DMS79 treated with DMSO at 0.1 percent for 48 hours (cell line): Measurements from ENCODE around the gene MEX3C.

Experiments
- DNase-seq: peaks from one replicate; lab custom pipeline; 2025; lab: John Stamatoyannopoulos, UW

MEX3C gene

GRCh38 chr18:51191128-51191717 lies 6.3 kb downstream of the MEX3C start:
- no peak for DNase-seq

DNA sequence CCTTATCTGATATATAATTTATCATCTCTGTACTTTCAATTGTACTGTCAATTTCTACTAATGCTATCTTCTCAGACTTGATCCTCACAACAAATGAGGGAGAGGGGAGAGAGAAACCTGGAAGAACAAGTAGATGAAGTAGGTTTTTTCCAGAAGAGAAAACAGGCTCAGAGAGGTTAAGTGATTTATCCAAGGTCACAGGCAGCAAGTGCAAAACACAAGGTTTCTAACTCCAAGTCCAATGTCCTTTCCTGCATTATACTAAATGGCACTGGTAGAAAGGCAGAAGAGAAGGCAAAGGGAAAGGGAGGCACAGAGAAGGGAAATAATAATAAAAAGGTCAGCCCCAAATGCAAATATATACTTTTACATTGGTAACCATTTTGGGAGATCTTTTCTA lies 7.5 kb downstream of the MEX3C start:
- no peak for DNase-seq

GRCh38 chr18:51188024-51188701 lies 9.3 kb downstream of the MEX3C start:
- no peak for DNase-seq

DNA sequence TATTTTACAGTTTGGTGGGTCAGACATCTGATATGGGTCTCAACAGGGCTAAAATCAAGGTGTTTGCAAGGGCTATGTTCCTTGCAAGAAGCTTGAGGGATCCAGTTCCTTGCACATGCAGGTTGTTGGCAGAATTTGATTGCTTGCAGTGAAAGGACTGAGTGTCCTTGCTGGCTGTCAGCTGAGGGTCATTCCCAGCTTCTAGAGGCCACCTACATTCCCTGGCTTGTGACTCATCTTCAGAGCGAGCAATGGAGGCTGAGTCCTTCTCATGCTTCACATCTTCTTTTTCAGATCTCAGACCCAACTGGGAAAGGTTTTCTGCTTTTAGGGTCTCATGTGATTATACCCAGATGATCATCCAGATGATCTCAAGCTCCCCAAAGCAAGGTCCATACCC lies 12.4 kb downstream of the MEX3C start:
- DNase-seq, result no peak

DNA sequence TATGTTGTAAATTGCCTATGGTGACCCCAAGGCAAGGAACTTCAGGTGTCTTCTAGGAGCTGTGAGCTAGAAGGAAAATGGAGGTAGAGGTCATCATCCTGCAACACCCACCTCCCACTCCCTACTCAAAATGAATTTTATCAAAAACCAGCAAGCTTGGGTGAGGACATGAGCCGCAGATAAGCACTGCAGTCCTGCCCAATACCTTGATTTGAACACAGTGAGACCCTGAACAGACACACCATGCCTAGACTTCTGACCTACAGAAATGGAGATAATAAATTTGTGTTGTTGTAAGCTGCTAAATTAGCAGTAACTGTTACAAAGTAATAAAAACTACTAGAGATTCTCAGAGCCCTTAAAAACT lies 13.4 kb downstream of the MEX3C start:
- DNase-seq, result no peak

DNA sequence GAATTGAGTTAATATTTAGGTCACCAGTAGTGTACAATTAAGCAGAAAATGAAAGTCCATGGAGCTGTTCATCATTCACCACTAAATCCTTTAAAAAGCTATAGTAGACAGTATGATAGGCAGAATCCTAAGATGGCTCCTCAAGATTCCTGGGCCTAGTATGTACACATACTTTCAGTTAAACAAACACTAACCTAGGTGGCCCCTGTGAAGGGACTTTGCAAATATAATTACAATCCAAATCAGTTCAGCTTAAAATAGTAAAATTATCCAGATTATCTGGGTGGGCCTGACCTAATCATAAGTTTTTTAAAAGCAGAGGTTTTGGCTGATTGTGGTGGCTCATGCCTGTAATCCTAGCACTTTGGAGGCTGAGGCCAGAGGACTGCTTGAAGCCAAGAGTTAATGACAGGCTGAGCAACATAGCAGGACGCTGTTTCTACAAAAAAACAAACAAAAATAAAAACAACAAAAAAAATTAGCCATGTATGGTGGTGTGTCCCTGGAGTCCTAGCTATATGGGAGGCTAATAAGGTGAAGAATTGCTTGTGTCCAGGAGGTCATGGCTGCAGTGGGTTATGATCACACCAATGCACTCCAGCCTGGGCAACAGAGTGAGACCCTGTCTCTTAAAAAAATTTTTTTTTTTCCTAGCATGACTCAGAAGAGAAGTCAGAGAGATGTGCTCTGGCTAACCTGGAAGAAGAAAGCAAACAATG lies 13.9 kb downstream of the MEX3C start:
- DNase-seq, result no peak

DNA sequence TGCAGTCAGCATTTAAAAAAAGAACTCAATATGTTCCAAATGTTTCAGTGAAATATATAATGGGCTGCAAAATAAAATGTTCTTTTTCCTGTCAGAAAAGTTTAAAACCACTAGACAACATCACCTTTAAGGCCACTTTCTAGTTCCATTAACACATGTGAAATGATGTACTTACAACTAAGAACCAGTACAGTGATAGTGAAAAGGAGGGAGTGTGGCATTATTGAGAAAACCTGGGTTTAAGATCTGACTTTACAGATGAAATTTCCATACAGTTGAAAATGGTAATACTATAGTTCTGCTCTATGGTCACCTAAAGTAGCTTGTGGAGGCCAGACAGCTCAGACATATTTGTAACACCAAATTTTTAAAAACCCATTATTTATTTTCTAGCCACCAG lies 14.7 kb downstream of the MEX3C start:
- no peak for DNase-seq

DNA sequence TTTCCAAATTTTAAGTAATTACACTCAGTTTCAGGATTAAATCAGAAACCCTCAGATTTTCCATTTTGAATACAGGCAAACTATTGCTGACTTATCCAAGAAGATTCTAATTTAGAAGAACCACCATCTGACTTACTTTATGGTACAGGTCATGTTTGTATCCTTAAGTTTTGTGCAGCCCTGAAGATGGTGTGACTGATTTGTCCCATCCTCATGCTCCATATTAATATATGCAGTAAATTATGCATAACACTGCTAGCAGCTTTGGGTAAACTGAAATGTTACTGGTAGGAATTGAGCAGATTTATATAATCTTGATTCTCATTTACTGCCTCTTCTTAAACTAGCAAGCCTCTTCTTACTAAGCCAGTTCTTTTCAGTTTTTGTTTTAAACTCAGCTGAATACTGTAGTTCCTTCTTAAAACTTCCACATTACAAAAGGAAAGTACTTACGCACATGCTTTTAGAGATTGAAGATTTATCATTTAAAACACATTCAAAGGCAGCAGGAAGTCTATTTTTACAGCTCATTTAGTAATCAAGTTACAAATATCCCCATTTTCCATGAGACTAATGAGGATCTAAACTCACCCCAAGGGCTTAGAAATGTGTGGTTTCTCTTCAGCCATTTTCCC lies 25.7 kb downstream of the MEX3C start:
- DNase-seq, result no peak

GRCh38 chr18:51171223-51171622 lies 26.3 kb downstream of the MEX3C start:
- DNase-seq, result no peak

DNA sequence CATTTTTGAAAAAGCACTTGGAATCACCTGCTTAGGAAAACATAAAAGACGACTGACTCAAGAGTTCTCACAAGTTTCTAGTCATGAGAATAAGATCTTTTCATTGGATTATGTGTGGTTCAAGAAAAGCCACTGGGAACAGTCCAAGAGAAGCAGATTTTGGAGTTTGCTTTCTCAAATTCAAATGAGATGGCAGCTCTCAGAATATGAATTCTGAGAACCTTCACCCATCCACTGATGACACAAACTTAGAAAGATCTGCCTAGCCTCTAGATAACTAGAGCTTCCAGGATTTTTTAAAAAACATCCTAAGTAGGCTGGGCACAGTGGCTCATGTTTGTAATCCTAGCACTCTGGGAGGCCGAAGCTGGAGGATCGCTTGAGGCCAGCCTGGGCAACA lies 26.8 kb downstream of the MEX3C start:
- DNase-seq, result no peak

DNA sequence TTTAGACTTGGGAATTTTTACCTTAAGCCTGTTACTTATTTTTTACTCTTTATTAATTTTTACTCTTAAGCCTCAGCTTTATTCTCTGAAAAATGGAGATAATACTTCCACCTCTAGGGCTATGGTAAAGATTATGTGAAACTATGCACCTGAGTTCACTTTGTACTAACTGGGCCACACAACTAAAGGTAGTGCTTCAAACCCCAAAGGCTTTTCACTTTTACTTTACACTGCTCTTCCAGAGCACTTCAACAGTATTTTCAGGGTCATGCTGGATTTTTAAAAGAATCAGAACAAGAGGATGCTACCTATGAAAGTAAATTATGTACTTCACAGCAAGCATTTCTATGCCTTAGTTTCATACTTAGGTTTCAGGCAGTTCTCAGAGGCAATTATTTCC lies 27.8 kb downstream of the MEX3C start:
- no peak for DNase-seq

DNA sequence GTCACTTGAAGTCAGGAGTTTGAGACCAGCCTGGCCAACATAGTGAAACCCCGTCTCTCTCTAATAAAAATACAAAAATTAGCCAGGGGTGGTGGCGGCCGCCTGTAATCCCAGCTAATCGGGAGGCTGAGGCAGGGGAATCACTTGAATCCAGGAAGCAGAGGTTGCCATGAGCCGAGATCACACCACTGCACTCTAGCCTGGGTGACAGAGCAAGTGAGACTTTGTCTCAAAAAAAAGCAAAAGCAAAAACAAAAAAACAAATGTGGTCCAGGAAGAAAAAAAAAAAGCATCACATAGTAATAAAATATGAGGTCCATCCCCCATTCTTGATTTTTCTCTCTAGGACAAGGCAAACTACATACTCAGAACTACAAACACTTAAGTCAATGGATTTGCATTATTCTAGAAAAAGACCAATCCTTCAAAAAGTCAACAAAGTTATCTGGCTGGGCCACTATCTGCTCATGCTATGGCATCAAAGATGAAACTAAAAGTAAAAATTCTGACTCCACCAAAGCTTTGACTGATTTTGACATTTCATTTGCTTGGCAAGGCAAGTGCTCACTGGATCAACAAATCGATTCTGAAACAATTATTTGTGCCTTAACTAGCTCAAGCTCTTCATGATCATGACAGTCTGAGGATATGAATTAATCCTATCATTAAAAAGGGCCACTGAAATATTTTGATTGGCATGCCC lies 28.4 kb downstream of the MEX3C start:
- no peak for DNase-seq

- no peak for DNase-seq
Observed at GRCh38 chr18:51168026-51168742, 29.3 kb downstream of the MEX3C start.

DNA sequence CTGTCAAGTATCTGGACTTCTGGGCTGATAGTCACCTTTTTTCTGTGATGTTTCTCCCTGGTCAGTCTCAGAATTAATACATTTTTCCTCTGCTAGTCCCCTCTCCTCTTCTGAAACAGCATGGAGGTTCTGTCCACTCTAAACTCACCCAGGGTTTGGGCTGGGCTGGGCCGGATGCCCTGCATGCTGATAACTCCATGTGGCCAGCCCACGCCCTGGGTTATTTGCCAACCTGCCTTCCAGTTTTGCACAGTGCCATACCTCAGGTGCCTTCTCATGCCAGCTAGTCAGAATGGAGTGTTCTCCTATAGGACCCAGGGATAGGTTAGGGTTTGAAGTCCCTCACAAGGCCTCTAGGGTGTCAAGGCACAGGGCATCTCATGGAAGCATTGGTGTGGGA lies 32.2 kb downstream of the MEX3C start:
- no peak for DNase-seq

DNA sequence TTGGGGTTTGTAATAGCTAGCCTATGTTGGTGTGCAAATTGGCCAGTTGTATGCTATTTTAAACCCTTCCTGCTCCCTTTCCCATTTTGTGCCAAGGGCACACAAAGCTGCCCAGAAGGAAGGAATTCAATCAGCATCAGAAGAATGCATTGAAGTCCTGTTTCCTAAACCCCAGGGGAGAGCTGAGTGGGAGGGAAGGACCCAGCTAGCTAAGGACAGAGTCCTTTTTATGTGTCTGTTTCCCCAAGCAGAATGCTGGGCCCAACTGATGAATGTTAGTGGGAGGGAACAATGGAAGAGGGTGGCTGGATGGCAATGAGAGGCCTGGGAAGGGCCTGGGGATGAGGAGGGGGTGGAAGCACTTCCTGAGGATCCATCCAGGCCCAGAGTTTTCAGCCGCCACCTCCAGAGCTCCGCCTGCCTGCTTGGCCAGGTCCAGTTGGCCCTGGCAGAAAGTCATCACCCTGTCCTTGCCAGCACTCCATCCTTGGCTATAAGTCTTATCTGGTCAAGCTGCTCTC lies 32.7 kb downstream of the MEX3C start:
- no peak for DNase-seq

GRCh38 chr18:51164342-51164741 lies 33.1 kb downstream of the MEX3C start:
- DNase-seq, result no peak

DNA sequence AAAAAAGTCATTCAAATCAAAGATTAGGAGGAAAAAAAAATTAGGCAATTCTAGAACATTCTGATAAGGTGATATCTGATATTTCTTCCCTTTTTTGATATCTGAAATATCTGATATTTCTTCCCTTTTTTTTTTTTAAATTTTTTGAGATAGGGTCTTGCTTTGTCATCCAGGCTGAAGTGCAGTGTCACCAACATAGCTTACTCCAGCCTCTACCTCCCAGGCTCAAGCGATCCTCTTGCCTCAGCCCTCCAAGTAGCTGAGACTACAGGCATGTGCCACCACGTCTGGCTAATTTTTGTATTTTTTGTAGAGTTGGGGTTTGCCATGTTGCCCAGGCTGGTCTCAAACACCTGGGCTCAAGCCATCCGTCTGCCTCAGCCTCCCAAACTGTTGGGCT lies 33.9 kb downstream of the MEX3C start:
- DNase-seq, result no peak

- no peak for DNase-seq
Observed at GRCh38 chr18:51162617-51163016, 34.9 kb downstream of the MEX3C start.

GRCh38 chr18:51160646-51161045 lies 36.8 kb downstream of the MEX3C start:
- DNase-seq, result no peak

- DNase-seq, result no peak
Observed at GRCh38 chr18:51157215-51157614, 40.3 kb downstream of the MEX3C start.

DNA sequence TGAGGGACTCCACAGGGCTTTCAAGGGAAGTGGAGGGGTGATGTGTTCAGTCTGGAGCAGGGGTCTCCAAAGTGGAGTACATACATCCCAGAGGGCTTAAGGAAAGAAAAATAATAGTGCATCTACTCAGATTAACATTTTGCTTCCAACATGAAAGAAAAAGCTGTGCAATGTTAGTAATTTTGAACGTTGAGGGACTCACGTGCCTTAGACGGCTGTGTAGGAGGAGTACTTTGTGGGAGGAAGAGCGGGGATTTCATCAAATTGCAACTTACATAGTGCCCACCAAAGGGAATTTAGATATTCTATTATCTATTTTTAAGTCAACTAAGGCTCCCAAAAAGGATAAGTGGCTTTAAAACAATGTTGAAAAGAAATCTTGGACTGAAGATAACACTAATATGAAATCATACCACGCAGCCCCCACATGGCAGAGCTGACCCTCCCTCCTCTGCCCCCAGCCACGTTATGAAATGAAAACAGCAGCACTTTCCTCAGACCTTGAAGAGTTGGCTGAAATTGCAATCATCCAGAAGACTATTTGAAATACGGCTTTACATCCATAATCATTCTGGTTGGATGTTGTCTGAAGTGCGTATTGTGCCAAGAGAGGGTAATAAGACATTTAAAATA lies 42.9 kb downstream of the MEX3C start:
- no peak for DNase-seq
